MCF 10A (cell line): ENCODE measurements around the gene FZR1. TPM values are rescaled to one million over a fixed set of nuclear protein-coding genes. Genes with fewer than 3 reads are reported as not detected.

Experiments
- BruUV-seq: library from RNA; stranded (reverse); fragments of 400-500 nt; replicated peaks from 2 replicates; lab custom pipeline; 2021; lab: Mats Ljungman, UMichigan
- CTCF ChIA-PET: fragments of 300-600 bp; sonication (Branson Sonifier 250); formaldehyde crosslinking; extraction: SDS; loops from one replicate; lab custom pipeline; 2021; ENCODE audit warnings: antibody characterized with exemption, inconsistent platforms; lab: Yijun Ruan, JAX
- POLR2A ChIA-PET: fragments of 300-600, 350-650 bp; sonication (Branson Sonifier 250); formaldehyde crosslinking; extraction: SDS; loops from one replicate; lab custom pipeline; 2020; ENCODE audit warnings: antibody characterized with exemption, inconsistent platforms; lab: Yijun Ruan, JAX
- DNase-seq: peaks from one replicate; pipeline ENCODE4 v3.0.0-alpha.2; 2018; ENCODE audit not compliant: unreplicated experiment
- H3K27ac Mint-ChIP-seq: one replicate; pipeline ENCODE4 v1.8.0; 2022; ENCODE audit warnings: mild to moderate bottlenecking, low read depth, mixed read lengths; ENCODE audit not compliant: unreplicated experiment
- H3K27me3 Mint-ChIP-seq: one replicate; pipeline ENCODE4 v1.8.0; 2022; ENCODE audit warnings: mixed read lengths; ENCODE audit not compliant: insufficient read depth, unreplicated experiment
- H3K36me3 Mint-ChIP-seq: one replicate; pipeline ENCODE4 v1.8.0; 2022; ENCODE audit warnings: mild to moderate bottlenecking, moderate library complexity, mixed read lengths; ENCODE audit not compliant: insufficient read depth, unreplicated experiment
- H3K4me1 Mint-ChIP-seq: one replicate; pipeline ENCODE4 v1.8.0; 2022; ENCODE audit warnings: mixed read lengths; ENCODE audit not compliant: insufficient read depth, unreplicated experiment
- H3K4me3 Mint-ChIP-seq: one replicate; pipeline ENCODE4 v1.8.0; 2022; ENCODE audit warnings: mild to moderate bottlenecking, moderate library complexity, mixed read lengths; ENCODE audit not compliant: unreplicated experiment
- H3K9me3 Mint-ChIP-seq: one replicate; pipeline ENCODE4 v1.8.0; 2022; ENCODE audit warnings: mixed read lengths; ENCODE audit not compliant: unreplicated experiment
- CTCF ChIP-seq: fragments of 200-600 bp; IDR thresholded peaks from one replicate; pipeline ENCODE4 v1.8.0; 2022; ENCODE audit warnings: antibody characterized with exemption, mild to moderate bottlenecking; ENCODE audit not compliant: unreplicated experiment
- intact Hi-C: fragments of 100-400 bp; cut with micrococcal nuclease; formaldehyde crosslinking; loops from 2 replicates; pipeline ENCODE4 v1.14.1; 2022
- total RNA-seq: library from RNA; stranded (reverse); gene quantifications from 2 replicates; pipeline ENCODE4 v1.2.3, GENCODE V29; 2022

FZR1 gene
- total RNA-seq, 1 experiment from 2014 or later = 48.9 TPM

GRCh38 chr19:3474010-3474409 is 32.1 kb upstream of the FZR1 start:
- H3K27ac Mint-ChIP-seq = no peak overlapping the region

GRCh38 chr19:3474614-3475013 is 31.5 kb upstream of the FZR1 start:
- TF ChIP-seq CTCF = no peak
- no TSS peak for BruUV-seq
- H3K27ac Mint-ChIP-seq = no peak overlapping the region
- H3K4me3 Mint-ChIP-seq = no peak overlapping the region
- intact Hi-C loops = no loop called here
- CTCF ChIA-PET = interaction anchor here (0.7 to 2.8 kb wide), 3 partner anchors 9 to 174 kb away, joined by 3 to 22 read pairs (median 3); partner anchors contain the start of gene SMIM44
- no peaks in the 10 kb centered on the region for H3K36me3 Mint-ChIP-seq
- no peaks in the 10 kb centered on the region for H3K9me3 Mint-ChIP-seq
- no peak for DNase-seq
- peaks cover 6% of the 10 kb centered on the region for H3K4me1 Mint-ChIP-seq
- no peaks in the 10 kb centered on the region for H3K27me3 Mint-ChIP-seq
- POLR2A ChIA-PET = no interaction called here

More at GRCh38 chr19:3474010-3474409, 32.1 kb upstream of the FZR1 start:
- peaks cover 6% of the 10 kb centered on the region for H3K4me1 Mint-ChIP-seq
- TF ChIP-seq CTCF = no peak
- H3K36me3 Mint-ChIP-seq = peaks cover 6% of the 10 kb centered on the region
- DNase-seq = no peak
- BruUV-seq = no TSS peak
- POLR2A ChIA-PET = no interaction called here
- no peaks in the 10 kb centered on the region for H3K27me3 Mint-ChIP-seq
- H3K9me3 Mint-ChIP-seq = no peaks in the 10 kb centered on the region
- CTCF ChIA-PET = interaction anchor here (0.7 to 4.2 kb wide), 6 partner anchors 9 to 345 kb away, joined by 3 to 51 read pairs (median 6); partner anchors contain the start of gene SMIM44
- no peak overlapping the region for H3K4me3 Mint-ChIP-seq
- intact Hi-C loops = no loop called here

GRCh38 chr19:3475449-3475848 is 30.7 kb upstream of the FZR1 start:
- Mint-ChIP-seq H3K36me3 (no peaks in the 10 kb centered on the region), H3K4me1 (peaks cover 4% of the 10 kb centered on the region), H3K9me3 (no peaks in the 10 kb centered on the region), H3K27me3 (no peaks in the 10 kb centered on the region), H3K27ac (no peak overlapping the region), H3K4me3 (no peak overlapping the region)
- intact Hi-C loops = no loop called here
- no TSS peak for BruUV-seq
- POLR2A ChIA-PET = no interaction called here
- CTCF ChIA-PET = no interaction called here
- TF ChIP-seq CTCF = no peak
- no peak for DNase-seq

GRCh38 chr19:3476830-3477229 is 29.3 kb upstream of the FZR1 start:
- H3K36me3 Mint-ChIP-seq = no peaks in the 10 kb centered on the region
- no peak overlapping the region for H3K4me3 Mint-ChIP-seq
- intact Hi-C loops = no loop called here
- no peak for TF ChIP-seq CTCF
- no TSS peak for BruUV-seq
- no peaks in the 10 kb centered on the region for H3K4me1 Mint-ChIP-seq
- no peaks in the 10 kb centered on the region for H3K27me3 Mint-ChIP-seq
- no peak for DNase-seq
- CTCF ChIA-PET = interaction anchor here (0.6 kb wide), 1 partner anchor 1418 kb away, joined by 4 read pairs; no protein-coding TSS in a partner anchor
- no peaks in the 10 kb centered on the region for H3K9me3 Mint-ChIP-seq
- POLR2A ChIA-PET = no interaction called here
- H3K27ac Mint-ChIP-seq = no peak overlapping the region
